GM12875 (cell line): Measurements from ENCODE around the gene KRT35.

Experiments used
- H3K4me3 ChIP-seq: one replicate; pipeline ENCODE4 v1.5.1; 2011; ENCODE audit warnings: low read depth, low read length, control low read depth
- TF ChIP-seq, protein P1 (sequence below): IDR thresholded peaks from 2 replicates; pipeline ENCODE4 v1.5.1; 2011; ENCODE audit warnings: low read depth, mild to moderate bottlenecking, control low read depth, inconsistent platforms, low read length, moderate library complexity, borderline replicate concordance; ENCODE audit not compliant: insufficient read depth

KRT35 gene

DNA sequence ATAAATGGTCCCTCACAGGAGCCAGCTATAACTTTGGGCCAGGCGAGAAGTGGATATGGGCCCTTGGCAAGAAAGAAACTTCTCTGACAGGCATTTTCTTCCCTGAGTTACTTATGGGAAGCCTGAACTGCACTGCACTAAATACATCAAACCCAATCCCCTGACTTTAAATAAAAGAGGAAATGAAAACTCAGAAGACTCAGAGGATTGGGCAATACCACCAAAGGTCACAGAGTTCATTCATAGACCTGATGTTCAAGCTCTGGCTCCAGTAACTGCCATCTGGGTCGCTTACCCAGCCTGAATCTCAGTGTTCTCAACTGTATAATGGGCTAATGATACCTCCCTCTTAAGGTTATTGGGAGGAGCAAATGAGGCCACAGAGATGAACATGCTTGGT is 815 bp downstream of the KRT35 start:
- TF ChIP-seq, protein P1, sequence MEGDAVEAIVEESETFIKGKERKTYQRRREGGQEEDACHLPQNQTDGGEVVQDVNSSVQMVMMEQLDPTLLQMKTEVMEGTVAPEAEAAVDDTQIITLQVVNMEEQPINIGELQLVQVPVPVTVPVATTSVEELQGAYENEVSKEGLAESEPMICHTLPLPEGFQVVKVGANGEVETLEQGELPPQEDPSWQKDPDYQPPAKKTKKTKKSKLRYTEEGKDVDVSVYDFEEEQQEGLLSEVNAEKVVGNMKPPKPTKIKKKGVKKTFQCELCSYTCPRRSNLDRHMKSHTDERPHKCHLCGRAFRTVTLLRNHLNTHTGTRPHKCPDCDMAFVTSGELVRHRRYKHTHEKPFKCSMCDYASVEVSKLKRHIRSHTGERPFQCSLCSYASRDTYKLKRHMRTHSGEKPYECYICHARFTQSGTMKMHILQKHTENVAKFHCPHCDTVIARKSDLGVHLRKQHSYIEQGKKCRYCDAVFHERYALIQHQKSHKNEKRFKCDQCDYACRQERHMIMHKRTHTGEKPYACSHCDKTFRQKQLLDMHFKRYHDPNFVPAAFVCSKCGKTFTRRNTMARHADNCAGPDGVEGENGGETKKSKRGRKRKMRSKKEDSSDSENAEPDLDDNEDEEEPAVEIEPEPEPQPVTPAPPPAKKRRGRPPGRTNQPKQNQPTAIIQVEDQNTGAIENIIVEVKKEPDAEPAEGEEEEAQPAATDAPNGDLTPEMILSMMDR: no peak
- H3K4me3 ChIP-seq: no peak overlapping the region

DNA sequence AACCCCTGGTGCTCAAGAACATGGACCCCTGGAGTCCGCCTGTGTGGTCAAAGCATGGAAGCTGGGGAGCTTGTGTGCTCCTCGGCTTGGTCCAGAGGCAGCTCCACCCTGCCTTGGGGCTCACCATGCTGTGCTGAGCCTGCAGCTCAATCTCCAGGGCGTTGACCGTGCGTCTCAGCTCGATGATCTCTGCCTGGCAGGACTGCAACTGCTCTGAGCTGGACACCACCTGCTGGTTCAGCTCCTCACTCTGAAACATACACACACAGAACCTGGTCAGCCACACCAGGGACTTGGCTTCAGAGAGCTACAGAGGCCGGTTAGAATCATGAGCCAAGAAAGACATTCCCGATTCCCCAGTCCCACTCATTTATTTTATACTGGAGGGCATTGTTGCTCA is 2.7 kb downstream of the KRT35 start:
- H3K4me3 ChIP-seq: no peak overlapping the region
- TF ChIP-seq, protein P1: no peak

DNA sequence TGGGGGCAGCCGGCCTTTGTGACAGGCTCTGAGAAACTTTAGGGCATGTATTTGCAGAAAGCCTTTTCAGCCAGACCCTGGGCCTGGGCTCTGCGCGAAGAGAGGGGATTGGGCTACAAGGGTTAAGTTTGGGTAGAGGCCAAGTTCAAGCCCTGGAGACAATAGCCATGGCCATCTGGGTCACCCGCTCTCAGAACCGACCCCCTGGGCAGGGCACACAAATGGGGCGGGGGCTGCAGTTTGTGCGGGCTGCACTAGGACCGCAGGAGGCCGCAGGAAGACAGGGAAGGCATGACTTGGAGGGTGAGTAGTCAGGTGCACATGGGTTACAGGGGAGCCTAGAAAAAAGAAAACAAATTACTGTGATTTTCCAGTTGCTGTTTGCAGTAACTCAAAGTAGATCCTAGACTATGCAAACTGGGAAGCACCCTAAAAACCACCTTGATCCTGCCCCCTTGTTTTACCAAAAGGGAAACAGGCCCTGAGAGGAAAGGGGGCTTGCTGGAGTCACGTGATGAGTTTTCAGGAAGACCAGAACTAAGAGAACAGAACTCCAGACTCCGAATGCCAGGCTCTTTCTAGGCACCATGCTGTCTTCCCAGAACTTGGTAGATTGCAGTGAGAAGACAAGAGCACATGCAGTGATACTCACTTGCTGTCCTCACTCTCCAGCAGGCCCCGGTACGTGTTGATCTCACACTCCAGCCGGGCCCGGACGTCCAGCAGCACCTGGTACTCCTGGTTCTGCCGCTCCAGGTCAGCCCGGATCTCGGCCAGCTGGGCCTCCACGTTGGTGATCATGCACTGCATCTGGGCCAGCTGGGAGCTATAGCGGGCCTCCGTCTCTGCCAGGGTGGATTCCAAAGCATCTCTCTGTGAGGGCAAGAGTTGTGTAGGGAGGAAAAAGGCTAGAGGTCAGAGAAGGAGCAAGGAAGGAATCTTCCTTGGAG is 3.8 kb downstream of the KRT35 start:
- no peak overlapping the region for H3K4me3 ChIP-seq
- TF ChIP-seq, protein P1: no peak

DNA sequence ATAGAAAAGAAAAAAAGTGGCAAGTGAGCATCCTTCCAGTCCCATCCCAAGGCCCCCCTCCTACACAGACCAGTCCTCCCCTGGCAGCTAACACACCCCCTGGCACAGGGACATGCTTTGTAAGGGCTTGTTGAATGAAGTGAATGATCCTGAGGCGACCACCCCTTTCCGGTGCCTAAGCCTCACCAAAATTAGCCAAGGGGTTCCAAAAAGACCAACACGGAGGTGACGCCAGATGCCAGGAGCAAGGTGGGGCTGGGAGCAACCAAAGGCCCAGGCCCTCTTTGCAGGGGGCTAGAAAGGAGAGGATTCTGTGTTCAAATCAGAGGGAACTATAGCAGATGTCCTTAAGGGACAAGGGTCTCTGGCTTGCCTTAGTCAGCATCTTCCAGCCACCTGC is 5.5 kb downstream of the KRT35 start:
- TF ChIP-seq, protein P1: no peak

DNA sequence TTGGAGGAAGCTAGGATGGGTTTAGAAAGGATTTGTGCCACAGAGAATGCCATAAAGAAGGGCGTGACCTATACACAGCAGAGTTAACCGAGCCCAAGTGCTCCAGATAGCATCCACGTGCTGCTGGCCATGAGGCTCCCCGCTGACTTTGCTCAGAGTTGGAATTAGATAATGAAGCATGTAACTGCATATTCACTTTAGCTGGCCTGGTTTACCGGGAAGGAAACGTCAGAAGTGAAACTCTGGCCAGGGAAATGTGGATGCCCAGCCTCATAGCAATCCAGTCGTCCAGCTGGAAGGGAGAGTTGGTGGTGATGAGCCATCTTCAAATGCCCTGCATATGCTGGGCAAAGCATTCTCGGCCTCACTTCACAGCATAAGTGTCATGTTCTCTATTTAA is 6.1 kb downstream of the KRT35 start:
- no peak overlapping the region for H3K4me3 ChIP-seq
- TF ChIP-seq, protein P1: no peak

More for the DNA sequence above, 5.5 kb downstream of the KRT35 start:
- H3K4me3 ChIP-seq: no peak overlapping the region

DNA sequence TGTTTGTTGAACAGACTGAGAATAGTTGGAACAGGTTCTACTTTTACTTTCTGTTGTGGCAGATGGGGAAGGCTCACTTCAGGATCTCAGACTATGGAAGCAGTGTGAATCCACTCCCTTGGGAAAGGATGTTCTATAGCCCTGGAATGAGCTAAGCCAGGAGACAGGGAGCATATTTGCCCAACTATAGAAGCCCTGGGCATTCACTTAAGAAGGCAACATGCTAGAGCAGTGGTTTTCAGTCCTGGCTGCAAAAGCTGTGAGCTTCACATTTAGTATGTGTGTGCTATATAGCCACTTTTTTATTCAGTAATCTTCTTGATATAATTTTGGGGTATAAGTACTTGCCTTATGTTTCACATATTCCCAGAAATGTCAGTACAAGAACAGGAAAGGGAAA is 12.6 kb downstream of the KRT35 start:
- TF ChIP-seq, protein P1: no peak
- no peak overlapping the region for H3K4me3 ChIP-seq

DNA sequence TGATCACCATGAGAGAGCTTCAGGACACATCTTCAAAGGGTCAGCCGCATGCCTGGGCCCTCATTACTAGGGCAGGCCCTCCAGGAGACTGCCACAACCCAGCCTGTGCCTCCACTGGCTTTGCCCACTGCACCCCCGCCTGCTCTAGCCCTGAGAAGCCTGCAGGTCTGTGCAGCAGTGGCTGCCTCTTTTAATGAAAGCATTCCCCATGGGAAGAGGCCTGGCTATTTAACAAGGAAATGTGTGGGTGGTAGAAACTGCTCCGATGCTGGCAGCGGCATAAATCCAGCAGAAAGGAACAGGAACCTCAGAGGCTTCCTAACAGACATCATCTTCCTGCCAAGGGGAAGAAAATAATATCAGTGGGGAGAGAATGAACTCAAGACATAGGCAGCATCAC is 13.4 kb downstream of the KRT35 start:
- H3K4me3 ChIP-seq: no peak overlapping the region
- TF ChIP-seq, protein P1: no peak
